Caco-2 (cell line): Measurements from ENCODE around the gene DNAH1. TPM values are rescaled to one million over a fixed set of nuclear protein-coding genes. Genes with fewer than 3 reads are reported as not detected.

ENCODE experiments used
- BruUV-seq: library from RNA; stranded (reverse); fragments of 400-500 nt; replicated peaks from 2 replicates; lab custom pipeline; 2021; lab: Mats Ljungman, UMichigan
- CTCF ChIA-PET: fragments of 300-600 bp; sonication (Branson Sonifier 250); formaldehyde crosslinking; loops from one replicate; lab custom pipeline; 2022; ENCODE audit warnings: antibody characterized with exemption; lab: Charles Lee
- POLR2A ChIA-PET: fragments of 300-600 bp; sonication (Branson Sonifier 250); formaldehyde crosslinking; loops from one replicate; lab custom pipeline; 2022; ENCODE audit warnings: antibody characterized with exemption; lab: Charles Lee
- DNase-seq, 2 experiments: peaks; one replicate each; pipeline versions ENCODE4 v3.0.0 to v3.0.0-alpha.2; 2020 to 2022
- H3K27me3 ChIP-seq: replicated peaks from 2 replicates; pipeline ENCODE4 v1.6.0; 2011; ENCODE audit warnings: low read length; ENCODE audit not compliant: control insufficient read depth, insufficient read depth
- H3K36me3 ChIP-seq: 2 replicates; pipeline ENCODE4 v1.5.1; 2011; ENCODE audit warnings: low read length; ENCODE audit not compliant: control insufficient read depth, insufficient read depth
- H3K4me1 ChIP-seq: fragments of 250-450 bp; sonication (Bioruptor Pico); 2 replicates; pipeline ENCODE4 v1.5.1; 2020; ENCODE audit warnings: mild to moderate bottlenecking
- H3K4me3 ChIP-seq: 2 replicates; pipeline ENCODE4 v1.5.1; 2011; ENCODE audit warnings: low read depth, mild to moderate bottlenecking, control low read depth, low read length
- H3K9me3 ChIP-seq: fragments of 250-450 bp; sonication (Bioruptor Pico); 2 replicates; pipeline ENCODE4 v1.5.1; 2020; ENCODE audit warnings: mild to moderate bottlenecking, moderate library complexity
- H3K27ac Mint-ChIP-seq: one replicate; pipeline ENCODE4 v1.8.0; 2022; ENCODE audit warnings: mixed read lengths; ENCODE audit not compliant: unreplicated experiment
- H3K27me3 Mint-ChIP-seq: one replicate; pipeline ENCODE4 v1.8.0; 2022; ENCODE audit warnings: mixed read lengths; ENCODE audit not compliant: insufficient read depth, unreplicated experiment
- H3K36me3 Mint-ChIP-seq: one replicate; pipeline ENCODE4 v1.8.0; 2022; ENCODE audit warnings: mild to moderate bottlenecking, mixed read lengths; ENCODE audit not compliant: insufficient read depth, unreplicated experiment
- H3K4me1 Mint-ChIP-seq: one replicate; pipeline ENCODE4 v1.8.0; 2022; ENCODE audit warnings: low read depth, mixed read lengths; ENCODE audit not compliant: unreplicated experiment
- H3K4me3 Mint-ChIP-seq: one replicate; pipeline ENCODE4 v1.8.0; 2022; ENCODE audit warnings: mild to moderate bottlenecking, moderate library complexity, mixed read lengths; ENCODE audit not compliant: unreplicated experiment
- H3K9me3 Mint-ChIP-seq: one replicate; pipeline ENCODE4 v1.8.0; 2022; ENCODE audit warnings: mixed read lengths; ENCODE audit not compliant: unreplicated experiment
- intact Hi-C: fragments of 100-400 bp; cut with micrococcal nuclease; formaldehyde crosslinking; loops from one replicate; pipeline ENCODE4 v1.10.0; 2022; ENCODE audit not compliant: unreplicated experiment
- total RNA-seq: library from RNA; stranded (reverse); gene quantifications from 2 replicates; pipeline ENCODE4 v1.2.3, GENCODE V29; 2022
- TF ChIP-seq, protein P1 (sequence below), 2 experiments: fragments of 200-600 bp in 1 of 2; IDR thresholded peaks; 1 replicate in 1 of 2; 2 replicates in 1 of 2; pipeline versions ENCODE4 v1.5.1 to v1.8.0; 2011 to 2022; ENCODE audit warnings: antibody characterized with exemption in 1 of 2, control low read depth in 1 of 2, inconsistent platforms in 1 of 2, low read depth in 1 of 2, low read length in 1 of 2, mild to moderate bottlenecking in 1 of 2, moderate library complexity in 1 of 2; ENCODE audit not compliant: insufficient read depth in 1 of 2, severe bottlenecking in 1 of 2, unreplicated experiment in 1 of 2

The DNAH1 gene
- total RNA-seq, 1 experiment from 2014 or later: 4.1 TPM

- ChIA-PET CTCF (no interaction called here), POLR2A (no interaction called here)
- Histone ChIP-seq H3K36me3 (no peaks in the 10 kb centered on the region), H3K4me1 (no peaks in the 10 kb centered on the region), H3K9me3 (no peaks in the 10 kb centered on the region), H3K27me3 (no peaks in the 10 kb centered on the region), H3K4me3 (no peak overlapping the region)
- Mint-ChIP-seq H3K4me3 (no peak overlapping the region), H3K9me3 (no peaks in the 10 kb centered on the region), H3K27ac (no peak overlapping the region), H3K27me3 (no peaks in the 10 kb centered on the region), H3K4me1 (no peaks in the 10 kb centered on the region), H3K36me3 (peaks cover 7% of the 10 kb centered on the region)
- no TSS peak for BruUV-seq
- DNase-seq: no peak
- intact Hi-C loops: no loop called here
- TF ChIP-seq, protein P1, sequence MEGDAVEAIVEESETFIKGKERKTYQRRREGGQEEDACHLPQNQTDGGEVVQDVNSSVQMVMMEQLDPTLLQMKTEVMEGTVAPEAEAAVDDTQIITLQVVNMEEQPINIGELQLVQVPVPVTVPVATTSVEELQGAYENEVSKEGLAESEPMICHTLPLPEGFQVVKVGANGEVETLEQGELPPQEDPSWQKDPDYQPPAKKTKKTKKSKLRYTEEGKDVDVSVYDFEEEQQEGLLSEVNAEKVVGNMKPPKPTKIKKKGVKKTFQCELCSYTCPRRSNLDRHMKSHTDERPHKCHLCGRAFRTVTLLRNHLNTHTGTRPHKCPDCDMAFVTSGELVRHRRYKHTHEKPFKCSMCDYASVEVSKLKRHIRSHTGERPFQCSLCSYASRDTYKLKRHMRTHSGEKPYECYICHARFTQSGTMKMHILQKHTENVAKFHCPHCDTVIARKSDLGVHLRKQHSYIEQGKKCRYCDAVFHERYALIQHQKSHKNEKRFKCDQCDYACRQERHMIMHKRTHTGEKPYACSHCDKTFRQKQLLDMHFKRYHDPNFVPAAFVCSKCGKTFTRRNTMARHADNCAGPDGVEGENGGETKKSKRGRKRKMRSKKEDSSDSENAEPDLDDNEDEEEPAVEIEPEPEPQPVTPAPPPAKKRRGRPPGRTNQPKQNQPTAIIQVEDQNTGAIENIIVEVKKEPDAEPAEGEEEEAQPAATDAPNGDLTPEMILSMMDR (IDR thresholded peaks at IDR 0.05; ENCODE audit: insufficient read depth in 1 of 2, low read depth in 1 of 2, low read length in 1 of 2, severe bottlenecking in 1 of 2, unreplicated experiment in 1 of 2): no peak
Measured at GRCh38 chr3:52393959-52394670, 78.0 kb downstream of the DNAH1 start.

GRCh38 chr3:52394751-52395502 lies 78.8 kb downstream of the DNAH1 start:
- ChIA-PET CTCF (no interaction called here), POLR2A (no interaction called here)
- TF ChIP-seq, protein P1 (IDR thresholded peaks at IDR 0.05; ENCODE audit: insufficient read depth in 1 of 2, low read depth in 1 of 2, low read length in 1 of 2, severe bottlenecking in 1 of 2, unreplicated experiment in 1 of 2): no peak
- Mint-ChIP-seq H3K36me3 (peaks cover 10% of the 10 kb centered on the region), H3K27me3 (no peaks in the 10 kb centered on the region), H3K9me3 (no peaks in the 10 kb centered on the region), H3K4me3 (no peak overlapping the region), H3K27ac (no peak overlapping the region), H3K4me1 (no peaks in the 10 kb centered on the region)
- DNase-seq: no peak
- BruUV-seq: no TSS peak
- no peak overlapping the region for H3K4me3 ChIP-seq
- no peaks in the 10 kb centered on the region for H3K36me3 ChIP-seq
- H3K27me3 ChIP-seq: no peaks in the 10 kb centered on the region
- no peaks in the 10 kb centered on the region for H3K9me3 ChIP-seq
- intact Hi-C loops: no loop called here
- no peaks in the 10 kb centered on the region for H3K4me1 ChIP-seq

DNA sequence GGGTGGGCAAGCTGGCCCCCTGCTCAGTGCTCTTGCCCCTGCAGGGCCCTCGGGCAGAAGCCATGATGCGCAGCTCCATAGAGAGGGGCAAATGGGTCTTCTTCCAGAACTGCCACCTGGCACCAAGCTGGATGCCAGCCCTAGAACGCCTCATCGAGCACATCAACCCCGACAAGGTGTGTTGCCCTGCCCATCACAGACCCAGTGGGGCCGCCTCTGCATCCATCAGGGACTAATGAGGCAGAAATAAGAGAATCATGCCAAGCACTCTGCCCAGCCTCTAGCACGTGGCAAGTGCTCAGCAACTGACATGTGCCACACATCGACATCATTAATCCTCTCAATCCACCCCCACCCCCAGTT lies 79.4 kb downstream of the DNAH1 start:
- no peaks in the 10 kb centered on the region for H3K9me3 ChIP-seq
- POLR2A ChIA-PET: no interaction called here

More for the DNA sequence above, 79.4 kb downstream of the DNAH1 start:
- Mint-ChIP-seq H3K4me1 (no peaks in the 10 kb centered on the region), H3K9me3 (no peaks in the 10 kb centered on the region), H3K27me3 (no peaks in the 10 kb centered on the region), H3K4me3 (no peak overlapping the region), H3K27ac (no peak overlapping the region), H3K36me3 (peaks cover 10% of the 10 kb centered on the region)
- Histone ChIP-seq H3K4me1 (no peaks in the 10 kb centered on the region), H3K4me3 (no peak overlapping the region), H3K36me3 (no peaks in the 10 kb centered on the region), H3K27me3 (no peaks in the 10 kb centered on the region)
- CTCF ChIA-PET: no interaction called here
- DNase-seq: no peak
- intact Hi-C loops: no loop called here
- no TSS peak for BruUV-seq
- TF ChIP-seq, protein P1 (IDR thresholded peaks at IDR 0.05; ENCODE audit: insufficient read depth in 1 of 2, low read depth in 1 of 2, low read length in 1 of 2, severe bottlenecking in 1 of 2, unreplicated experiment in 1 of 2): no peak
